Measurements from ENCODE around the gene CPT1C. TPM values are rescaled to one million over a fixed set of nuclear protein-coding genes. Genes with fewer than 3 reads are reported as not detected.

The CPT1C gene
- total RNA-seq, 4 donors from 2014 or later = 0.97 to 3.3 (median 1.8) TPM

- no peak overlapping the region for H3K4me3 ChIP-seq (ENCODE audit: low read depth, poor library complexity, severe bottlenecking)
- no peak for DNase-seq (ENCODE audit: low spot score in 2 of 2)
- intact Hi-C loops (cut with DNase I; ENCODE audit: low total_unique reads) = loop anchor here (10.0 kb wide), 1 partner anchor 88 kb away; no protein-coding TSS in a partner anchor
- TF ChIP-seq POLR2A (IDR thresholded peaks at IDR 0.05) = no peak
- no peak for TF ChIP-seq CTCF (IDR thresholded peaks at IDR 0.05)
- WGBS, 2 donors = 58 to 71% methylated on average over 12 of the region's 12 CpGs
These were observed 27.7 kb upstream of the CPT1C start for GRCh38 chr19:49663224-49663623.

GRCh38 chr19:49664171-49665035, 26.5 kb upstream of the CPT1C start:
- peak overlapping the region; percentile 55 for H3K4me3 ChIP-seq (ENCODE audit: low read depth, poor library complexity, severe bottlenecking)
- TF ChIP-seq CTCF (IDR thresholded peaks at IDR 0.05) = no peak
- no peak for TF ChIP-seq POLR2A (IDR thresholded peaks at IDR 0.05)
- WGBS, 2 donors = 0% methylated on average over 30 to 51 of the region's 53 CpGs
- DNase-seq (ENCODE audit: low spot score in 2 of 2) = peak; percentile 87 to 99
- intact Hi-C loops (cut with DNase I; ENCODE audit: low total_unique reads) = loop anchor here (10.0 kb wide), 1 partner anchor 90 kb away; no protein-coding TSS in a partner anchor

GRCh38 chr19:49665036-49665350, 25.9 kb upstream of the CPT1C start:
- intact Hi-C loops (cut with DNase I; ENCODE audit: low total_unique reads) = loop anchor here (10.0 kb wide), 1 partner anchor 90 kb away; no protein-coding TSS in a partner anchor
- peak overlapping the region; percentile 55 for H3K4me3 ChIP-seq (ENCODE audit: low read depth, poor library complexity, severe bottlenecking)
- DNase-seq (ENCODE audit: low spot score in 2 of 2) = no peak
- 1% methylated on average over 7 of the region's 7 CpGs for WGBS, 2 donors
- TF ChIP-seq CTCF (IDR thresholded peaks at IDR 0.05) (no peak), POLR2A (IDR thresholded peaks at IDR 0.05) (no peak)

GRCh38 chr19:49665351-49666119, 25.4 kb upstream of the CPT1C start, which contains the start of the genes BCL2L12 and IRF3:
BCL2L12 (plus strand) TSS chr19:49665933; CDS start chr19:49666693, 760 bp downstream.
IRF3 (minus strand) TSS chr19:49665857; CDS start chr19:49664838, 1,019 bp downstream.
- TF ChIP-seq POLR2A (IDR thresholded peaks at IDR 0.05) (peak in 1 of 2 donors; percentile 62), CTCF (IDR thresholded peaks at IDR 0.05) (no peak)
- peak; percentile 98 to 100 for DNase-seq (ENCODE audit: low spot score in 2 of 2)
- intact Hi-C loops (cut with DNase I; ENCODE audit: low total_unique reads) = loop anchor here (10.0 kb wide), 1 partner anchor 91 kb away; no protein-coding TSS in a partner anchor
- peak within 1 kb of the TSS; percentile 55 for H3K4me3 ChIP-seq (ENCODE audit: low read depth, poor library complexity, severe bottlenecking)
- 0% methylated on average over 50 of the region's 50 CpGs for WGBS, 2 donors

- peak overlapping the region; percentile 28 for H3K4me3 ChIP-seq (ENCODE audit: low read depth, poor library complexity, severe bottlenecking)
- TF ChIP-seq POLR2A (IDR thresholded peaks at IDR 0.05) = no peak
- TF ChIP-seq CTCF (IDR thresholded peaks at IDR 0.05) = no peak
- intact Hi-C loops (cut with DNase I; ENCODE audit: low total_unique reads) = loop anchor here (10.0 kb wide), 1 partner anchor 91 kb away; no protein-coding TSS in a partner anchor
- DNase-seq (ENCODE audit: low spot score in 2 of 2) = no peak
- 0 to 1% methylated on average over 9 of the region's 9 CpGs for WGBS, 2 donors
These were observed 24.8 kb upstream of the CPT1C start for GRCh38 chr19:49666120-49666444.

Measured in lower leg skin (tissue), 4 donors.